ENCODE measurements around the gene UBA6.
"Not testable (repeated sequence)": the region's sequence is repeated elsewhere in the genome, so short reads cannot be mapped to it uniquely, and the experiment has no call there.

UBA6 gene

GRCh38 chr4:67713529-67714247 lies 12.7 kb upstream of the UBA6 start:
- no peak overlapping the region for H3K27ac ChIP-seq (ENCODE audit: low read length)
- peaks cover 3% of the 10 kb centered on the region; the same call in 1 of the 2 replicates for H4K20me1 ChIP-seq (ENCODE audit: insufficient read depth, low read length)
- peaks cover 16% of the 10 kb centered on the region for H3K36me3 ChIP-seq (ENCODE audit: insufficient read depth, low read length)
- H3K27me3 ChIP-seq (ENCODE audit: insufficient read depth, low read length, poor library complexity) = no peaks in the 10 kb centered on the region
- no peak for TF ChIP-seq EZH2 (IDR thresholded peaks at IDR 0.05; ENCODE audit: borderline replicate concordance, low read depth, low read length, severe bottlenecking)
- no peak for TF ChIP-seq CTCF (IDR thresholded peaks at IDR 0.05; ENCODE audit: borderline replicate concordance, extremely low read depth, low read length, poor library complexity, severe bottlenecking)
- no peak overlapping the region for H3K4me3 ChIP-seq (ENCODE audit: low read depth in 1 of 2, low read length in 2 of 2)
- DNase-seq (no peak), ATAC-seq (ENCODE audit: insufficient read depth, low read depth) (no peak)
- no peak overlapping the region for H2AFZ ChIP-seq (ENCODE audit: low read depth, low read length)
- no peaks in the 10 kb centered on the region for H3K4me1 ChIP-seq (ENCODE audit: insufficient read depth, low read length)
- H3K4me2 ChIP-seq (ENCODE audit: insufficient read depth, low read length) = no peak overlapping the region
- no peaks in the 10 kb centered on the region for H3K9me3 ChIP-seq (ENCODE audit: insufficient read depth, low read length, severe bottlenecking)
- peaks cover 47% of the 10 kb centered on the region for H3K79me2 ChIP-seq (ENCODE audit: insufficient read depth, low read length)
- H3K9ac ChIP-seq (ENCODE audit: low read depth, low read length) = no peak overlapping the region

GRCh38 chr4:67712650-67713528 lies 11.9 kb upstream of the UBA6 start:
- no peak for ATAC-seq (ENCODE audit: insufficient read depth, low read depth)
- no peak overlapping the region for H3K4me3 ChIP-seq (ENCODE audit: low read depth in 1 of 2, low read length in 2 of 2)

GRCh38 chr4:67712000-67712625 lies 11.2 kb upstream of the UBA6 start:
- no peak overlapping the region for H3K4me3 ChIP-seq (ENCODE audit: low read depth in 1 of 2, low read length in 2 of 2)
- H3K9ac ChIP-seq (ENCODE audit: low read depth, low read length) = no peak overlapping the region
- no peaks in the 10 kb centered on the region for H3K4me1 ChIP-seq (ENCODE audit: insufficient read depth, low read length)
- peaks cover 16% of the 10 kb centered on the region; the same call in 1 of the 2 replicates for H3K36me3 ChIP-seq (ENCODE audit: insufficient read depth, low read length)
- no peak overlapping the region for H2AFZ ChIP-seq (ENCODE audit: low read depth, low read length)
- H3K4me2 ChIP-seq (ENCODE audit: insufficient read depth, low read length) = no peak overlapping the region
- H3K27me3 ChIP-seq (ENCODE audit: insufficient read depth, low read length, poor library complexity) = no peaks in the 10 kb centered on the region
- no peak for ATAC-seq (ENCODE audit: insufficient read depth, low read depth)
- no peak for TF ChIP-seq CTCF (IDR thresholded peaks at IDR 0.05; ENCODE audit: borderline replicate concordance, extremely low read depth, low read length, poor library complexity, severe bottlenecking)
- TF ChIP-seq EZH2 (IDR thresholded peaks at IDR 0.05; ENCODE audit: borderline replicate concordance, low read depth, low read length, severe bottlenecking) = no peak
- peaks cover 63% of the 10 kb centered on the region for H3K79me2 ChIP-seq (ENCODE audit: insufficient read depth, low read length)
- H3K9me3 ChIP-seq (ENCODE audit: insufficient read depth, low read length, severe bottlenecking) = no peaks in the 10 kb centered on the region
- H4K20me1 ChIP-seq (ENCODE audit: insufficient read depth, low read length) = peaks cover 3% of the 10 kb centered on the region; the same call in 1 of the 2 replicates
- no peak overlapping the region for H3K27ac ChIP-seq (ENCODE audit: low read length)
- no peak for DNase-seq

More at GRCh38 chr4:67712650-67713528, 11.9 kb upstream of the UBA6 start:
- Histone ChIP-seq H3K27me3 (ENCODE audit: insufficient read depth, low read length, poor library complexity) (no peaks in the 10 kb centered on the region), H2AFZ (ENCODE audit: low read depth, low read length) (no peak overlapping the region), H3K4me1 (ENCODE audit: insufficient read depth, low read length) (no peaks in the 10 kb centered on the region), H3K27ac (ENCODE audit: low read length) (no peak overlapping the region), H4K20me1 (ENCODE audit: insufficient read depth, low read length) (peaks cover 3% of the 10 kb centered on the region; the same call in 1 of the 2 replicates), H3K79me2 (ENCODE audit: insufficient read depth, low read length) (peaks cover 55% of the 10 kb centered on the region), H3K4me2 (ENCODE audit: insufficient read depth, low read length) (no peak overlapping the region), H3K9me3 (ENCODE audit: insufficient read depth, low read length, severe bottlenecking) (no peaks in the 10 kb centered on the region), H3K9ac (ENCODE audit: low read depth, low read length) (no peak overlapping the region), H3K36me3 (ENCODE audit: insufficient read depth, low read length) (peaks cover 16% of the 10 kb centered on the region)
- TF ChIP-seq CTCF (IDR thresholded peaks at IDR 0.05; ENCODE audit: borderline replicate concordance, extremely low read depth, low read length, poor library complexity, severe bottlenecking) (no peak), EZH2 (IDR thresholded peaks at IDR 0.05; ENCODE audit: borderline replicate concordance, low read depth, low read length, severe bottlenecking) (no peak)
- no peak for DNase-seq

- H3K9ac ChIP-seq (ENCODE audit: low read depth, low read length); H2AFZ ChIP-seq (ENCODE audit: low read depth, low read length); H3K4me2 ChIP-seq (ENCODE audit: insufficient read depth, low read length); DNase-seq; H4K20me1 ChIP-seq (ENCODE audit: insufficient read depth, low read length); H3K4me3 ChIP-seq (ENCODE audit: low read depth in 1 of 2, low read length in 2 of 2); H3K27me3 ChIP-seq (ENCODE audit: insufficient read depth, low read length, poor library complexity); ATAC-seq (ENCODE audit: insufficient read depth, low read depth); H3K27ac ChIP-seq (ENCODE audit: low read length): not testable (repeated sequence)
- Histone ChIP-seq H3K36me3 (ENCODE audit: insufficient read depth, low read length) (peaks cover 20% of the 10 kb centered on the region), H3K9me3 (ENCODE audit: insufficient read depth, low read length, severe bottlenecking) (peaks cover 13% of the 10 kb centered on the region), H3K4me1 (ENCODE audit: insufficient read depth, low read length) (peaks cover 26% of the 10 kb centered on the region), H3K79me2 (ENCODE audit: insufficient read depth, low read length) (peaks cover 92% of the 10 kb centered on the region)
These were observed 5.7 kb upstream of the UBA6 start for GRCh38 chr4:67706682-67707081.
